HG02759 (cell line): ENCODE measurements around the gene PTPRO.

ENCODE experiments used
- ATAC-seq: cut with Tn5 transposase; IDR thresholded peaks from one replicate; pipeline ENCODE4 v1.9.1; 2021; ENCODE audit warnings: mild to moderate bottlenecking, moderate library complexity; ENCODE audit not compliant: unreplicated experiment

Gene PTPRO

GRCh38 chr12:15634010-15634683, 311.8 kb downstream of the PTPRO start:
- ATAC-seq = no peak

DNA sequence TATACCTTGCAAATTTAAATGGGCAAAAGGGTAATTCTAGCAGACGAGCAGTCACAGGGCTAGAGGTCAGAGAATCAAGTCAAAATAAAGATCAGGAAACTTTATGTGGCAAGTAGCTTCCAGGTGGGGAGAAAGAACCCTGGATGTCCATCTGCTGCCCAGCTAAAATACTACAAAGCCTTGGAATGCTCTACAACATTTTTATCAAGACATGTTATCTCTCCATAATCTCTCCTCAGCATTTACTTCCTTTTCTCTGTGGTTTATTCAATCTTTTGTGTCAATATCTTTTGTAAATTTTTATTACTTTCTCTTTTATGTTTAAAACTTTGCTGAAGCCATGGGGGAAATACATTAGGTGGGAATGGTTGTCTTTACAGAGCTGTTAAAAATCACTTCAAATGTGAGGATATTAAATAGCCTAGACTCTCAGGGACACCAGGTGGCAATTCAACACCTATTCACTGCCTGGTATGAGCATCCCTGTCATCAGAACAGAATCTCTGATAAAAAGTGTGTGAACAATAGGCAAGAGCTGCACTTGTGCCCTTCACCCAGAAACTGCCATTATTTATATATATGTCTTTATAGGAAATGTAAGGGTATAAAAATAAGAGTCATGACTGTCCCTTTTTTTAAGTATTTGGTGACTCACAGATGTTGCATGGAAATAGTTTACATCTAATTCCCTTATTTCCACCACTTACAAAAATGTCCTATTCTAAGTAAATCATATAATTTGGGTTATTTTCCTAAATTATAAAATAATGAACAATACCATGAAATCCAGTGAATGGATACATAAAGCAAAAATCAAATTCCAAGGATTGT, 314.0 kb downstream of the PTPRO start:
- ATAC-seq = no peak

DNA sequence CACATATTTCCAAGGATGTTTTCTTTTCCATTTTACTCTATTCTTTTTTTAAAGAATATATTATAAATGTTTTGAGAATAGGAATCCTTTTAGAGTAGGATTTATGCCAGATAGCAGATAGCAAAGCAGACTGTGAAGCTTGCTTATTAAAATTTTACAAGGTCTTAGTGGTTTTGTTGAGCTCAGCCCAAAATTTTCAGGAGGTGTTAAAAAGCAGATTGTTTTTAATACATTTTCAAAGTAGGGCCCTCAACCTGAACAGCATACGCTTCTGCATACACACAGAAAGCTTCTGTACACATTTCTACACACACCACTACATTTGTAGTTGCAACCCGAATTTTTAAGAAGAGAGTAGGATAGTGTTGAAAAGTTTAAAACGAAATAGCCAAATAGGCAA, 315.9 kb downstream of the PTPRO start:
- no peak for ATAC-seq

DNA sequence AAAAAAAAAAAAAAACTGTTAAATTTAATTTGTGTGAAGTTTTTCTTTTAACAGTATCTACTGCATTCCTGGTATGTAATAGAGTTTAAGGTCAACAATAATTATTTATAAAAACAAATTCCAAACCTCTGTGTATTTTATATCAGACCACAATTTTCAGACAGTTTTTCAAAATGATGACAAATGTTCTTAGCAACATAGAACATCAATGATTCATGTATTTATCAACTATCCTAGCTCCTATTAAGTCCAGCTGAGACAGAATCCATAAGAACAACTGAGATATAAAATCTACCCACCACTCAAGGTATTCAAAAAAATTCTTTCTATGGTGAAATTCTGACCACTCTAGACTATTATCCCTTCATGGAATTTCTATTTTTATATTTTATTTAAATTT, 322.4 kb downstream of the PTPRO start:
- no peak for ATAC-seq

DNA sequence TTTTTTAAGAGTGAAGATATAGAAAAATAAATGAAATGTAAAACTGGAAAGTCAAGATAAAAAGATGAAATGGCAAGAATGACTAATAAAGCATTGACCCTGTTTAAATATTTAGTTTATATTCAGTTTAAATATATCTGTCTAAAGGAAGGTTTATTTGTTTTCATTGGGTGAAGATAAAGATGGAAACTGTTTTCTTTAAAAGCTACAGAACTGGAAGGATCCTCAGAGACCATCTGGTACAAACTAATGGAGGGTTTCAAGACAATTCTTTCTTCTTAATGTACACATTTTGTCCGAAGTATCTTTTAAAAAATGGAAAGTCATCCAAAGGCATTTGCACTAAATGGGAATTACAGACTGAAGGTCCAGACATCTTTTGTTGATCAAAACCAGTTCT, 324.3 kb downstream of the PTPRO start:
- ATAC-seq = no peak
